HepG2 (cell line): ENCODE measurements around the gene CD164L2. TPM values are rescaled to one million over a fixed set of nuclear protein-coding genes. Genes with fewer than 3 reads are reported as not detected.

Experiments
- ATAC-seq: fragments of 200-7000 bp; cut with Tn5 transposase; 3 replicates; pipeline ENCODE4 v1.9.1; 2020; ENCODE audit warnings: mild to moderate bottlenecking, moderate library complexity
- BruUV-seq: library from RNA; stranded (reverse); fragments of 400-500 nt; replicated peaks from 2 replicates; lab custom pipeline; 2021; lab: Mats Ljungman, UMichigan
- CTCF ChIA-PET: fragments of 300-600 bp; formaldehyde crosslinking; extraction: SDS; loops from one replicate; lab custom pipeline; 2021; ENCODE audit warnings: low total read pairs, inconsistent platforms, low intra/inter-chr PET ratio; lab: Yijun Ruan, JAX
- POLR2A ChIA-PET: fragments of 350-600 bp; sonication (Branson Sonifier 250); formaldehyde crosslinking; loops from one replicate; lab custom pipeline; 2020; ENCODE audit warnings: antibody characterized with exemption, inconsistent platforms; lab: Yijun Ruan, JAX
- DNase-seq: peaks from one replicate; pipeline ENCODE4 v3.0.0-alpha.2; 2015; ENCODE audit warnings: low spot score
- FAIRE-seq: peaks from 3 replicates; lab custom pipeline; 2011; peaks lifted over from hg19 to GRCh38; lab: Jason Lieb, UNC
- H2AFZ ChIP-seq: one replicate; pipeline ENCODE4 v1.6.1; 2011; ENCODE audit warnings: low read length, inconsistent platforms
- H3K27ac ChIP-seq: fragments of 300-600 bp; 3 replicates; pipeline ENCODE4 v1.8.0; 2011; ENCODE audit warnings: mixed run types, mild to moderate bottlenecking, mixed read lengths, low read length, inconsistent platforms; ENCODE audit not compliant: insufficient read depth; ENCODE audit errors: extremely low read length
- H3K27me3 ChIP-seq, 2 experiments: fragments of 200-600 bp in 1 of 2; 2 replicates in 1 of 2; 3 replicates in 1 of 2; pipeline versions ENCODE4 v1.6.0 to v1.8.0; 2011; ENCODE audit warnings: low read length in 2 of 2, mild to moderate bottlenecking in 2 of 2, moderate library complexity in 2 of 2, inconsistent platforms in 1 of 2; ENCODE audit not compliant: insufficient read depth in 2 of 2, control insufficient read depth in 1 of 2
- H3K36me3 ChIP-seq, 2 experiments: fragments of 200-600 bp in 1 of 2; replicated peaks in 1 of 2; 2 replicates in 1 of 2; 3 replicates in 1 of 2; pipeline versions ENCODE4 v1.5.1 to v1.8.0; 2011; ENCODE audit warnings: low read length in 2 of 2, inconsistent platforms in 1 of 2; ENCODE audit not compliant: insufficient read depth in 2 of 2, control insufficient read depth in 1 of 2
- H3K4me1 ChIP-seq: 2 replicates; pipeline ENCODE4 v1.5.1; 2012; ENCODE audit warnings: low read length, inconsistent platforms; ENCODE audit not compliant: insufficient read depth
- H3K4me2 ChIP-seq: 2 replicates; pipeline ENCODE4 v1.6.0; 2011; ENCODE audit warnings: low read depth, low read length, inconsistent platforms
- H3K4me3 ChIP-seq, 3 experiments: fragments of 200-600 bp in 1 of 3; sonication (generic), shearing (Covaris generic) in 1 of 3; replicated peaks in 1 of 3; 2 replicates each; pipeline ENCODE4 v1.5.1; 2011 to 2016; ENCODE audit warnings: low read length in 3 of 3, inconsistent platforms in 2 of 3, low read depth in 2 of 3, mild to moderate bottlenecking in 2 of 3, control low read depth in 1 of 3, mixed read lengths in 1 of 3; ENCODE audit not compliant: insufficient read depth in 1 of 3
- H3K79me2 ChIP-seq: one replicate; pipeline ENCODE4 v1.6.1; 2011; ENCODE audit warnings: low read length, inconsistent platforms; ENCODE audit not compliant: insufficient read depth
- H3K9ac ChIP-seq: 2 replicates; pipeline ENCODE4 v1.6.0; 2011; ENCODE audit warnings: mild to moderate bottlenecking, low read depth, low read length, inconsistent platforms; ENCODE audit not compliant: insufficient read depth
- H3K9me3 ChIP-seq: 2 replicates; pipeline ENCODE4 v1.5.1; 2012; ENCODE audit warnings: mild to moderate bottlenecking, low read length
- H4K20me1 ChIP-seq: 2 replicates; pipeline ENCODE4 v1.6.0; 2011; ENCODE audit warnings: inconsistent platforms, mild to moderate bottlenecking, low read length, moderate library complexity; ENCODE audit not compliant: insufficient read depth
- IKZF5 ChIP-seq: IDR thresholded peaks from 2 replicates; pipeline ENCODE4 v1.6.1; 2018; ENCODE audit warnings: missing genetic modification reagents, mild to moderate bottlenecking, missing compliant biosample characterization
- PHF20 ChIP-seq: sonication (generic); formaldehyde crosslinking; IDR thresholded peaks from 2 replicates; pipeline ENCODE4 v1.5.0; 2020; ENCODE audit warnings: mild to moderate bottlenecking, missing genetic modification reagents
- ZNF644 ChIP-seq: IDR thresholded peaks from 2 replicates; pipeline ENCODE4 v1.6.1; 2016; ENCODE audit warnings: low read depth
- ZNF709 ChIP-seq: sonication (generic); formaldehyde crosslinking; IDR thresholded peaks from 2 replicates; pipeline ENCODE4 v1.5.0; 2020; ENCODE audit warnings: mild to moderate bottlenecking, missing genetic modification reagents
- ZNF770 ChIP-seq: sonication (generic); formaldehyde crosslinking; IDR thresholded peaks from 2 replicates; pipeline ENCODE4 v1.5.0; 2020; ENCODE audit warnings: mild to moderate bottlenecking, missing genetic modification reagents
- ZNF777 ChIP-seq: sonication (generic); formaldehyde crosslinking; IDR thresholded peaks from 2 replicates; pipeline ENCODE4 v1.4.0; 2020; ENCODE audit warnings: missing genetic modification reagents
- WGBS: methylation state at CpG from one replicate; pipeline ENCODE4 v1.1.6; 2017; ENCODE audit warnings: low lambda C conversion rate; 5-methylcytosine and 5-hydroxymethylcytosine counted together
- in situ Hi-C: cut with HindIII; loops from 2 replicates; pipeline ENCODE4 v1.10.0; 2017; ENCODE audit warnings: low pct_unique_long_range_greater_than_20kb; ENCODE audit not compliant: extremely low pct_ligation_motif_present
- intact Hi-C: fragments of 100-400 bp; cut with micrococcal nuclease; formaldehyde crosslinking; loops from one replicate; pipeline ENCODE4 v1.10.0; 2022; ENCODE audit not compliant: unreplicated experiment
- polyA plus RNA-seq, 8 experiments: library from polyadenylated mRNA; depleted of rRNA in 3 of 8; stranded (reverse) in 7 of 8; unstranded in 1 of 8; fragments of >200 nt; fragmentation: Illumina TruSeq in 4 of 8; extraction: Trizol in 4 of 8; gene quantifications; 2 replicates each; pipeline versions ENCODE4 v1.2.1 to v1.2.3, GENCODE V29; 2011 to 2016; ENCODE audit warnings: low read depth in 4 of 8, missing spikeins in 1 of 8, mixed read lengths in 1 of 8; ENCODE audit not compliant: insufficient read depth in 1 of 8
- total RNA-seq, 5 experiments: library from RNA; depleted of rRNA; stranded (reverse); fragments of >200 nt; fragmentation: Illumina TruSeq; extraction: Trizol; gene quantifications; 2 replicates each; pipeline ENCODE4 v1.2.3, GENCODE V29; 2016; ENCODE audit warnings: low read depth in 1 of 5

The CD164L2 gene
- total and polyA plus RNA-seq, 2 of the 13 experiments (the other 11 are each of a cell fraction or from before 2014, with no cell fraction given), result not detected

GRCh38 chr1:27394925-27395324 is 11.8 kb upstream of the CD164L2 start:
- Histone ChIP-seq H3K9ac (no peak overlapping the region), H3K27me3 (peaks cover 0 to 2% of the 10 kb centered on the region in 2 experiments; a peak in 2 of 5 replicates), H3K9me3 (no peaks in the 10 kb centered on the region), H3K27ac (no peak overlapping the region), H3K36me3 (no peaks in the 10 kb centered on the region), H4K20me1 (no peaks in the 10 kb centered on the region), H3K4me2 (no peak overlapping the region)
- POLR2A ChIA-PET, result interaction anchor here (0.6 to 1.8 kb wide), 4 partner anchors 17 to 212 kb away, joined by 3 to 6 read pairs (median 3); partner anchors contain the start of gene WASF2
- no peak for TF ChIP-seq ZNF644 (CRISPR knock-in tag)
- TF ChIP-seq ZNF777 (CRISPR knock-in tag), result no peak
- TF ChIP-seq ZNF770 (CRISPR knock-in tag), result no peak
- no peak for TF ChIP-seq IKZF5
- TF ChIP-seq ZNF709, result no peak
- TF ChIP-seq PHF20 (CRISPR knock-in tag), result no peak
- TF ChIP-seq, all 625 proteins: peak for 0
- Histone ChIP-seq H3K4me1 (peaks cover 28% of the 10 kb centered on the region), H3K4me3 (no peak overlapping the region), H2AFZ (no peak overlapping the region), H3K79me2 (no peaks in the 10 kb centered on the region)
- ATAC-seq (no peak), FAIRE-seq (no peak), DNase-seq (no peak)
- BruUV-seq, result no TSS peak
- intact Hi-C loops, result loop anchor here (1.0 to 10.0 kb wide), 2 partner anchors 38 to 270 kb away; no protein-coding TSS in a partner anchor
- in situ Hi-C loops, result loop anchor here (5.0 kb wide), 4 partner anchors 38 to 283 kb away; no protein-coding TSS in a partner anchor
- WGBS, result 92% methylated on average over 1 of the region's 1 CpG
- CTCF ChIA-PET, result interaction anchor here (1.3 to 2.4 kb wide), 4 partner anchors 38 to 98 kb away, joined by 4 to 17 read pairs (median 8); no protein-coding TSS in a partner anchor
